HS-27A (cell line): ENCODE data around the gene SRGAP2C.
"Not testable (repeated sequence)": the region's sequence is repeated elsewhere in the genome, so short reads cannot be mapped to it uniquely, and the experiment has no call there.

Experiments used
- DNase-seq: peaks from one replicate; pipeline ENCODE4 v3.0.0-alpha.2; 2012; ENCODE audit warnings: low read depth, missing footprints

The SRGAP2C gene

GRCh38 chr1:121227544-121228330 lies 43.0 kb downstream of the SRGAP2C start:
- not testable (repeated sequence) for DNase-seq

- DNase-seq = not testable (repeated sequence)
These were observed 45.9 kb downstream of the SRGAP2C start for GRCh38 chr1:121230636-121231035.

DNA sequence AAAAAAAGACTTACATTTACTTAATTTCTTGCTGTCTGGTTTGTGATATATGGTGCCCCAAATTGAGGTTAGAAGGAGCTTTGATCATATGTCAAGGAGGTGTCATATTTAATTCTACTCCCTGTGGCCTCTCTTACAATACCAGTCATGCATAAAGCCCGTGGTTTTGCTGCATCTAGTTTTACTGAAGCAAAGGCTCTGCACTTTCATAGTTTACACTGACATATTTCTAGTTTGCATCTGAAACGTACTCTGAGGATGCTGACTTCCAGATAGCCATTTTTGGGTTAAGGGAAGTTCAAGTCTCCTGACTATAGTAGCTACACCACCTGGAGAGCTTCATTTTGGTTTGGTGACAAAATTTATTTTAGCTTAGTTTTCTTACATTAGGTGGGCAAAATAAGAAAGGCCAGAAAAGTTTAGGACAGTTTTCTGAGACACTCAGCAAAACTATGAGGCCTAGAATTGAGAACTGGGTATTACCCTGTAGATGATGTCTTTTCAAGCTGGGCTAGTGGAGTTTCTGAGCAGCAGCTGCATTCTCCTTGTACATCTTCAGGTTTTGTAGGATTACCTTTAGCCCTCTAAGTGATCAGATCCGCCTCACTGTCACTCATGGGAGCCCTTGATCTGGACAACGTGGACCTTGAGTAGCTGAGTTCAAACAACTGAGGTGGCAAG lies 47.8 kb downstream of the SRGAP2C start:
- DNase-seq = not testable (repeated sequence)

DNA sequence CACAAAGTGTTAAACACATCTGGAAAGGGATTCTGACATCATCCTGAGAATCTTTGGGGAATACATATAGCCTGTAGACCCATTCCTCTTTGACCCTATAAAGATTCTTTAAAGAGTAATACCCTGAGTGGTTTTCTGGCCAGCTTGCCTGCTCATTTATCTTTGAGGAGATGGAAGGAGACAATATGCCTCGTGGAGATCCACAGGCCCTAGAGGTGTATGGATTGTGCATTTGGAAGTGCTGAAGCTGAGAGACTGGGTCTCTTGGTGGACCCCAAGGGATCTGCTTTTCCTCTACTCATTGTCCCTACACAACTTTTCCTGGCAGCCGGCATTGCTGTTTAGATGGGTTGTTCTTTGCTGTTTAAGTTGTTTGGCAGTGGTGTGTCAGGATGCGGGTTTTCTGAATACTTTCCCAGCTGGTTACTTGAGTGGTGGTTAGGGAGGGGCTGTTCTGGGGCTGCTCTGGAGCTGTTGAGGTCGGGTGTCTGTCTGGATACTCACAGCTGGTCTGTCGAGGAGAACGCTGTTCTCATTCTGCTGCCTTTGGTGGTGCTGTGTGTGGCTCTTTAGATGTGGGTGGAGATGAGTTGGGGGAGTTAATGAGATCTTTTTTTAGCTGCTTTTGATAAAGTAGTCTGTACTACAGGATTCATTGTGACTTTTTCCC lies 49.5 kb downstream of the SRGAP2C start:
- not testable (repeated sequence) for DNase-seq

DNA sequence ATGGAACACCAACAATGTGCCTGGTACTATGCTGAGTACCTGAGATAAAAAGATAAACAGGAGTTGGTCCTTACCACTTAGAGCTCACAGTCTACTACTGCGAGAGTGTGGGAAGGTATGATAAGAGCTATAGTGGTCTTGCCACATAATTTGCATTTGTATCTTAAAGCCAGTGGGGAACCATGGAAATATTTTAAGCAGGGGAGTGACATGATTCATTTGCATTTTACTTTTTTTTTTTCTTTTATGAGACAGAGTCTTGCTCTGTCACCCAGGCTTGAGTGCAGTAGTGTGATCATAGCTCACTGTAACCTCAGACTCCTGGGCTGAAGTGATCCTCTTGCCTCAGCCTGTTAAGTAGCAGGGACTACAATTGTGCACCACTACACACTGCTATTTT lies 53.6 kb downstream of the SRGAP2C start:
- DNase-seq = not testable (repeated sequence)

GRCh38 chr1:121243913-121244312 lies 59.1 kb downstream of the SRGAP2C start:
- DNase-seq = not testable (repeated sequence)

DNA sequence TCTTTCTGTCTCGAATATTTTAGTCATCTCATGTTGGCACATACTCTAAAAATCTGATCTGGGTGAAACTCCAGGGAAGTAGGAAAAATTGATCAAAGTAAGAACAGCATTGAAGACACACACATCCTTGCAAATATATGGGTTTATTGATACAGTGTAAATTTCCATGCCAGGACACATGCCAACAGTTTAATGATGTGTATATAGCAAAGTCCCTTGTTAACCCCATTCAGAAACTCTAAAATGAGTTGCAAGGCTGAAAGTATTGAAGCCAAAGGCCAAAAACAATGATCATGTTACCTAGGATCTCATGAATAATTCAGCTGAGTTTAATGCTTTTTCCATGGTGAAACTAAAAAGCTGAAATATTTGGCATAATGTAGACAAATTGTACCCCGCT lies 61.6 kb downstream of the SRGAP2C start:
- not testable (repeated sequence) for DNase-seq

GRCh38 chr1:121252656-121253055 lies 67.9 kb downstream of the SRGAP2C start:
- DNase-seq = not testable (repeated sequence)

DNA sequence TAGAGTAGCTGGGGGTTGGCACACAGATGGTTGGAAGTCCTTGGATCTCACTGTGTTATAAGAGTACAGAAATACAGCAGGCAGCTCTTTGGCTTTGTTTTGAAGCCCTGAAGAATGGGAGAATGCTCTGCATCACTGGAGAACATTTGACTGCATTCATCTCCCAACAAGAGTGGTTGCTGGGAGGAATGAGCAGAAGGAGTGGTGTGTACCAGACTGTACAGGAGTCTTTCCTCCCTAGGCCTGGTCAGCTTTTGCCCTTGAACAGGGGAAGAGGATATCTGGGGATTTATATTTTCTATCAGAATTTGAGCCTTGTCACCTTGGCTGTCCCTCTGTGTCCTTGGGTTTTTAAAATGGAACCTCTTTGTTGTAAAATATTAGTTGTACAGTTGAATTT lies 69.8 kb downstream of the SRGAP2C start:
- DNase-seq = not testable (repeated sequence)

DNA sequence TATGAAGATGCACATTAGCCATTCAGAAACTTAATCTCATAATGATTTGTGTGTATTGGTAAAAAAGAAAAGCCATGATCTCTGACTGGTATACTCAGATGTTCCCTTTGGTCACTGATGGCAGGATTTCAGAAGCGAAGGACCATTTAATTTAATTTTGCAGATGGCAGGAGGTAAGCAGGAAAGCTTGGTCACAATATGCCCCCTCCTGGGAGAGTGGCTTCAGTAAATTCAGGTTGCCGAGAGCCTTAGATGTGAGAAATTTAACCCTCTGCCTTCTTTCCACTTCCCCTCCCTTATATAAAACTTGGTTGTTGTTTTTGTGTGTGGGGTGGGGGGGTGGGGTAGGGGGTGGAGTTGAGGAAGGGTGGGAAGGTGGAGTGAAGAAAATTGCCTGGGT lies 72.9 kb downstream of the SRGAP2C start:
- DNase-seq = not testable (repeated sequence)

- not testable (repeated sequence) for DNase-seq
These were observed 73.4 kb downstream of the SRGAP2C start for GRCh38 chr1:121258134-121258533.

DNA sequence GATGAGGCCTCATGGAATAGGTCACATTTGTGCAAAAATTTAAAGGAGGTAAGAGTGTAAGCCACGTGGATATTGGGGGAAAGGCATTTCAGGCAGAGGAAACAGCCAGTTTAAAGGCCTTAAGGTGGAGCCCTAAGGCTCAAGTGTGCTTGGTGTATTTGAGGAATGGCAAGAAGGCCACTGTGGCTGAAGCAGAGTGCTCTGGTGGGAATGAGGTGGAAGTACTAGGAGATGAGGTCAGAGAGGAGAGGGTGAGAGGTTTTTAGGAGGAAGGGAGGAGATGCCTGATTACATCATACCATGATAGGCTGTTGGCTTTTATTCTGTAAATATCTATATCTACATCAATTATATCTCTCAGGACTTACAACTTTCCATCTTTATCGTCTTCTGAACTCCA lies 75.4 kb downstream of the SRGAP2C start:
- not testable (repeated sequence) for DNase-seq

GRCh38 chr1:121262163-121262562 lies 77.4 kb downstream of the SRGAP2C start:
- DNase-seq = not testable (repeated sequence)

GRCh38 chr1:121263789-121264244 lies 79.0 kb downstream of the SRGAP2C start:
- DNase-seq = not testable (repeated sequence)

GRCh38 chr1:121267072-121267471 lies 82.3 kb downstream of the SRGAP2C start:
- DNase-seq = not testable (repeated sequence)

GRCh38 chr1:121269309-121269708 lies 84.5 kb downstream of the SRGAP2C start:
- not testable (repeated sequence) for DNase-seq

- DNase-seq = not testable (repeated sequence)
These were observed 85.2 kb downstream of the SRGAP2C start for GRCh38 chr1:121269973-121270372.

- not testable (repeated sequence) for DNase-seq
These were observed 86.5 kb downstream of the SRGAP2C start for GRCh38 chr1:121271143-121271715.

DNA sequence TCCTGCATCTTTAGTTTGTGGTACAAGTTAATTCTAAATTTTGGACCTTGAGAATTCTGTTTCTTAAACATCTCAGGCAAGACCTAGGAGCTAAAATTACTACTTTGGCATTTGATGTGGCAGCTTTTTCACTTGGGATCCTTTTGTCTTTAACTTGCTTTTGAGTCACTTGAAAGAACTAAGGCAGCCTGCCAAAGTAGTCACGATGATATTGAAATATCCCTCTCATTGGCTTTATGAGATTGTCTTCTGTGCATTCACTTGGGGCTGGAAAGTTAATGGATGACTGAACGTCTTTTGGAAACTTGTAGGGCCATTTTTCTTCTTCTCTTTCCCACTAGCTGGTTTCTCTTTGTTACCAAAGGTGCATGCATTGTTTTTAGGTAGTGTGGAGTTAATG lies 90.7 kb downstream of the SRGAP2C start:
- DNase-seq = not testable (repeated sequence)

DNA sequence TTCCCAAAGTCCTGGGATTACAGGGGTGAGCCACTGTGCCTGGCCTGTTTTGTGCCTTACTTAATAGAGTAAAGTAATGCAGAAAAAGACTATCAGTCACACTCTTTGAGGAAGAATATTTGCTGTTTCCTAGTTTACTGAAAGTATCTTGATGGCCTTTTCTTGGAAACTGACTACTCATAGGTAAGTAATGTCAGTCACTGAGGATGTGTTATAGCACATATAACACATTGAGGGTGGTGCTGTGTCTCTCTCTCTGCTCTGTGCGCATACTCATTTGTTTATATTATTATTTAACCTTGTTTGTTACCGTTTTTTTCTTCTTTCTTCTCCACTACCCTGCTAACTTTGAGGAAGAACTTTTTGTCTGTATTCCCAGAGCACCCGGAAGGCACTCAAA lies 93.4 kb downstream of the SRGAP2C start:
- not testable (repeated sequence) for DNase-seq

DNA sequence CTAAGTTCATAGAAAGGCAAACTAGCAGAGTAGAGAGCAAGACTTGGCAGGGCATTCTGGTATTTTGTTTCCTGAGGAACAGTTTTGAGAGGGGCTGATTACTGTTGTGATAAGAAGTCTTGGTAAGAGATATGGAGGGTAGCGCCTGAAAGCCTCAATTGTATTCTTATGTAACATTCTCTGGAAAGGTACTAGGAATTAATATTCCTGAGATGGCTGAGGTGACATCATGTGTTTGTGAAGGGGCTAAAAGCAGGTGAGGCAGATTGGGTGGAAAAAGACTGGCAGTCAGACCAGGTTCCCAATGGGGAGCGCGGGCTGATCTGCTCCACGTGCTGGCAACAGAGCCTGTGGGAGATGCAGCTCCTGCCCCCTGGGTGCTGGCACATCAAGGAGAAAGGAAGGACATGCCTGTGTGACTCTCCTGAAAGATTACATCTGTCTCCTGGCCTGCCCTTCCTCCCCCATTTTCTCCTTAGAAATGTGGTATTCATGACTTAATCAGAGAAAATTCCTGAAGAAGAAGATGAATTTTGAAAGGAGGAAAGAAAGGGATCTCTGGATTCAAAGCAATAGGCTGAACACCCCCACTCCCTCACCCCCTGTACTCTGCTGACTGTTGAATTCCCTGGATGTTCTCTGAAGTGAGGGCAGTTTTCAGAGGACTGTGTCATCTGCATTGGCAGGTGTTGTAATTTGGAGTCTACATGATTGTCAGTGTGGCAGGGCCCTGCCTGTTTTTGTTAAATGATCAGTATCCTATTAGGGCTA lies 94.2 kb downstream of the SRGAP2C start:
- not testable (repeated sequence) for DNase-seq
